HG03575 (cell line): ENCODE measurements around the gene HYI.

ENCODE experiments used
- ATAC-seq: cut with Tn5 transposase; IDR thresholded peaks from one replicate; pipeline ENCODE4 v1.9.1; 2021; ENCODE audit not compliant: unreplicated experiment, insufficient number of reproducible peaks, low FRiP score; ENCODE audit errors: extremely low read depth

Gene HYI

GRCh38 chr1:43446881-43447835 is 6.6 kb downstream of the HYI start:
- ATAC-seq = no peak

GRCh38 chr1:43446388-43446740 is 7.4 kb downstream of the HYI start:
- ATAC-seq = no peak

- no peak for ATAC-seq
These were observed 7.9 kb downstream of the HYI start for GRCh38 chr1:43445606-43446387.

- no peak for ATAC-seq
These were observed 8.9 kb downstream of the HYI start for GRCh38 chr1:43444836-43445235.

GRCh38 chr1:43444151-43444828 is 9.4 kb downstream of the HYI start:
- no peak for ATAC-seq

GRCh38 chr1:43443197-43443946 is 10.4 kb downstream of the HYI start:
- no peak for ATAC-seq

GRCh38 chr1:43442756-43443155 is 11.0 kb downstream of the HYI start:
- ATAC-seq = no peak

- ATAC-seq = no peak
These were observed 11.7 kb downstream of the HYI start for GRCh38 chr1:43441894-43442637.

- no peak for ATAC-seq
These were observed 12.4 kb downstream of the HYI start for GRCh38 chr1:43441166-43441893.

- ATAC-seq = no peak
These were observed 13.4 kb downstream of the HYI start for GRCh38 chr1:43440358-43440757.

GRCh38 chr1:43439781-43440180 is 13.9 kb downstream of the HYI start:
- ATAC-seq = no peak

GRCh38 chr1:43438953-43439581 is 14.7 kb downstream of the HYI start:
- ATAC-seq = no peak

- ATAC-seq = no peak
These were observed 15.2 kb downstream of the HYI start for GRCh38 chr1:43438576-43438952.

GRCh38 chr1:43438006-43438405 is 15.7 kb downstream of the HYI start:
- ATAC-seq = no peak

GRCh38 chr1:43437031-43437973 is 16.4 kb downstream of the HYI start:
- ATAC-seq = no peak

GRCh38 chr1:43436371-43436770 is 17.4 kb downstream of the HYI start:
- no peak for ATAC-seq
